Measurements from ENCODE around the gene B4GALT5. TPM values are rescaled to one million over a fixed set of nuclear protein-coding genes. Genes with fewer than 3 reads are reported as not detected.
"Not testable (repeated sequence)": the region's sequence is repeated elsewhere in the genome, so short reads cannot be mapped to it uniquely, and the experiment has no call there.

The B4GALT5 gene
- total RNA-seq, 1 donor from 2014 or later: 34.4 TPM

DNA sequence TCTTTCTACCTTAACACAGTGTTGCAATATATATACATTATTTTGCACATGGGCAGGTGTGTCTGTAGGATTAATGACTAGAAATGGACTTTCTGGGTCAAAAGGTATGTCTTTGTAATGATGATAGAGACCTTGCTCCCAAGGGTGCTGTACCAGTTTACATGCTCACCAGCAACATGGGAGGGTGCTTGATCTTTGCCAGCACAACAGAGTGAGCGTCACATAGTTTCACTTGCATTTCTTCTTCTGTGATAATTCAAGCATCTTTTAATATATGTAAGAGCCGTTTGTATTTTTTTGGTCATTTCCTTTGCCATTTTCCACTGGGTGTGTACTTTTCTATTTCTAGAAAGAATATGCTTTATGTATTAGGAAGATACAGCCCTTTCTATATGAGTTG is 23.6 kb upstream of the B4GALT5 start:
- intact Hi-C loops (cut with micrococcal nuclease): no loop called here

DNA sequence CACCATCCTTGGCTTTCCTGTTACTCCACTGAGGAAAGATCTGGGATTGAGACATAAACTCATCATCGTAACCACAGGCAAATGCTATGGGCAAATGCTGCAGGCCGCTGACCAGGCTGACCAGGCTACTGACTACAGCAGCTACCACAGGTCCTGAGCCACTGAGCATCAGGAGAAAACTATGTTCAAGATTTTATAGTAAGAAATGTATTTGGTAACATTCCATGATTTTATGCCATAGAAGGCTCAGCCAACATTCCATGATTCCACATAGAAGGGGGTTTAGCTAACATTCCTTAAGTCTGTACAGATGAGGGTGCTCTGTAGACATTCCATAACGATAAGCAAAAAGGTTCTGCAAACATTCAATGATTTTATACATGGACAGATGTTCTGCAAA is 16.1 kb upstream of the B4GALT5 start:
- intact Hi-C loops (cut with micrococcal nuclease): no loop called here

DNA sequence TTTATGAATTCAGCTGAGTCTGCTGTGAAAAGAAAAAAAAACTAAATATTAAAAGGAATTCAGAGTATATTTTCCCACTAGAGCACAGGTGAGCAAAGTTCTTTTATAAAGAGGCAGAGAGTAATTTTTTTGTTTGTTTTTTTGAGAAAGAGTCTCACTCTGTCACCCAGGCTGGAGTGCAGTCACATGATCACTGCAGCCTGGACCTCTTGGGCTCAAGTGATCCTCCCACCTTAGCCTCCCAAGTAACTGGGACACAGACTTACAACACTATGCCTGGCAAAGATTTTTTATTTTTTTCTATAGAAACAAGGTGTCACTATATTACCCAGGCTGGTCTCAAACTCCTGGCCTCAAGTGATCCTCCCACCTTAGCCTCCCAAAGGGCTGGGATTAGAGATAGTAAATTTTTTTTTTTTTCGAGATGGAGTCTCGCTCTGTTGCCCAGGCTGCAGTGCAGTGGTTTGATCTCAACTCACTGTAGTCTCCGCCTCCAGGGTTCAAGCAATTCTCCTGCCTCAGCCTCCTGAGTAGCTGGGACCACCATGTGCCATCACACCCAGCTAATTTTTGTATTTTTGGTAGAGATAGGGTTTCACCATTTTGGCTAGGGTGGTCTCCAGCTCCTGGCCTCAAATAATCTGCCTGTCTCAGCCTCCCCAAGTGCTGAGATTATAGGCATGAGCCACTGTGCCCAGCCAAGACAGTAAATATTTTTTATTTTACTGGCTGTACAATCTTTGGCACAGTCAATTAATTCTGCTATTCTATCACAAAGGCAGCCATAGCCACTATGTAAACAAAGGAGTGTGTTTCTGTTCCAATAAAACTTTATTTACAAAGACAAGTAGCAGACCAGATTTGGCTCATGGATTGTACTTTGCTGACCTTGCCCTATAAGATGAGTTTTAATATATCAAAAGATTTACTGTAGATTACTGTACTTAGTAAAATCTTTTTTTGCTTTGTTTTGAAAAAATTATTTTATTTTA is 14.5 kb upstream of the B4GALT5 start:
- intact Hi-C loops (cut with micrococcal nuclease): no loop called here

DNA sequence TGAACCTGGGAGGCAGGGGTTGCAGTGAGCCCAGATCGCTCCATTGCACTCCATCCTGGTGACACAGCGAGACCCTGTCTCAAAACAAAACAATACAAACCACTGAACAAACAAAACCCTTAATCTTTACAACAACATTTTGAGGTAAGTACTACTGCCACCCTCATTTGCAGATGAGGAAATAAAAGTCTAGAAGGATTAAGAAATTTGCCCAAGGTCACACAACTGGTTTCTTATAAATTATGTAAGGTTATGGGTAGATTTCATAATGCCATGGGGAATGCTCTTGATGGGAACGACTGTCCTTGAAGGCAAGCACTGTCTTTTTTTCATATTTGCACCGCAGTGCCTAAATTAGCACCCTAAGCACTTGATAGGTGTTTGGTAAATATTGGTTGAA is 13.8 kb upstream of the B4GALT5 start:
- intact Hi-C loops (cut with micrococcal nuclease): no loop called here

GRCh38 chr20:49725694-49726093 is 12.0 kb upstream of the B4GALT5 start:
- intact Hi-C loops (cut with micrococcal nuclease): no loop called here

DNA sequence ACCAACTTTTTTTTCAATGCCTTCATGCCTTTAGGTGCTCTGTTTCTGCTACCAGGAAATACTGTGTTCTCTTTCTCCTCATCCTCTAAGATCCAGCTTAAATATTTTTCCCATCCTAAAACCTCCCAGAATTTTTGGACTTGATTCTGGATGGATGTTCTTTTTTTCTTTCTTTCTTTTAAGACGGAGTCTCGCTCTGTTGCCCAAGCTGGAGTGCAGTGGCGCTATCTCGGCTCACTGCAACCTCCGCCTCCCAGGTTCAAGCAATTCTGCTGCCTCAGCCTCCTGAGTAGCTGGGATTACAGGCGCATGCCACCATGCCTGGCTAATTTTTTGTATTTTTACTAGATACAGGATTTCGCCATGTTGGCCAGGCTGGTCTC is 11.5 kb upstream of the B4GALT5 start:
- intact Hi-C loops (cut with micrococcal nuclease): not testable (repeated sequence)

DNA sequence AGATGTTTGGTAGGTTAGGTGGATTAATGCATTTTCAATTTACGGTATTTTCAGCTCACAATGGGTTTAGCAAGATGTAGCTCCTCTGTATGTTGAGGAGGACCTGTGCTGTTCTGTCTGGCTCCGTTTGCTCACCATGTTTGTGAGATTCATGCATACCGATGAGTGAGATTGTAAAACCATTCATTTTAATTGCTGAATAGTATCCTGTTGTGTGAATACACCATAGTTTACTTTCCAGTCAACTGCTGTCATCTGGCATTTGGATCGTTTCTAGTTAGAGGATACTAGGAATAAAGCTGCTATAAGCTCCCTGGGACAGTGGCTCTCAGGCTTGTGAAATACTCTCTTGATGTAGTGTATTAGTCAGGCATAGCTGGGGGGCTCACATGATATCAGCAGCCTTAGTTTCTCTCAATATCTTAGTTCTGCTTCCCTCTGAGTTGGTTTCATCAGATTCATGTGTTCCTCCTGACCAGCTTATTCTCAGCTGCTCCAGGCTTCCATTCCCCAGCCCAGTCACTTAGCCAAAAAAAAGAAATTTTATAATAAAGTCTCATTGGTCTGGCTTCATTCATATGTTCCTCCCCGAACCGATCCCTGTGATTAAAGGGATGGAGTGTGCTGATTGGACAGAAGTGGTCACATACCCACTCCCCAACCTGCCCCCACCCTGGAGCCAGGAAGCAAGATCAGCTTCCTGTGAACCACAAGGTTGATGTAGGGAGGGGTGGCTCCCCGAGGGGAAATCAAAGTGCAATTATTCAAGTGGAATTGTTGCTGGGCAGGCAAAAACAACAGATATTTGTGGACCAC is 10.9 kb upstream of the B4GALT5 start:
- intact Hi-C loops (cut with micrococcal nuclease): no loop called here

DNA sequence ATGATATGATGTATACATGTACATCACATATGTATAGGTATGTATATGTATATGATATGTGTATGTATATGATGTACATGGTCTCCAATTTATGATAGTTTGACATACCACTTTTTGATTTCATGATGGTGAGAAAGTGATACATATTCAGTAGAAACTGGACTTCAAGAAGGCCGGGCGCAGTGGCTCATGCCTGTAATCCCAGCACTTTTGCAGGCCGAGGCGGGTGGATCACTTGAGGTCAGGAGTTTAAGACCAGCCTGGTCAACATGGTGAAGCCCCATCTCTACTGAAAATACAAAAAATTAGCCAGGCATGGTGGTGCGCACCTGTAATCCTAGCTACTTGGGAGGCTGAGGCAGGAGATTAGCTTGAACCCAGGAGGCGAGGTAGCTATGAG is 10.1 kb upstream of the B4GALT5 start:
- intact Hi-C loops (cut with micrococcal nuclease): not testable (repeated sequence)

DNA sequence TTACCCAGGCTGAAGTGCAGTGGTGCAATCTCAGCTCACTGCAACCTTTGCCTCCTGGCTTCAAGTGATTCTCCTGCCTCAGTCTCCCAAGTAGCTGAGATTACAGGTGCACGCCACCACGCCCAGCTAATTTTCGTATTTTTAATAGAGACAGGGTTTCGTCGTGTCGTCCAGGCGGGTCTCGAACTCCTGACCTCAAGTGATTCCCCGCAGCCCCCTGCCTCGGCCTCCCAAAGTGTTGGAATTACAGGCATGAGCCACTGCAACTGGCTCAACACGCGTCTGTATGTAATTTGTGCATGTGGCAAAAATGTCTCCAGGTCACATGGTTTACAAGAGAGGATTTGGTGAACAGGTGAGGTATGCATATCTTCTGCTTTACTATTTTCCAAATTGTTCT is 7.6 kb upstream of the B4GALT5 start:
- intact Hi-C loops (cut with micrococcal nuclease): not testable (repeated sequence)

- intact Hi-C loops (cut with micrococcal nuclease): loop anchor here (2.0 kb wide), 1 partner anchor 219 kb away; no protein-coding TSS in a partner anchor
Measured at GRCh38 chr20:49715466-49715865, 1.8 kb upstream of the B4GALT5 start.

DNA sequence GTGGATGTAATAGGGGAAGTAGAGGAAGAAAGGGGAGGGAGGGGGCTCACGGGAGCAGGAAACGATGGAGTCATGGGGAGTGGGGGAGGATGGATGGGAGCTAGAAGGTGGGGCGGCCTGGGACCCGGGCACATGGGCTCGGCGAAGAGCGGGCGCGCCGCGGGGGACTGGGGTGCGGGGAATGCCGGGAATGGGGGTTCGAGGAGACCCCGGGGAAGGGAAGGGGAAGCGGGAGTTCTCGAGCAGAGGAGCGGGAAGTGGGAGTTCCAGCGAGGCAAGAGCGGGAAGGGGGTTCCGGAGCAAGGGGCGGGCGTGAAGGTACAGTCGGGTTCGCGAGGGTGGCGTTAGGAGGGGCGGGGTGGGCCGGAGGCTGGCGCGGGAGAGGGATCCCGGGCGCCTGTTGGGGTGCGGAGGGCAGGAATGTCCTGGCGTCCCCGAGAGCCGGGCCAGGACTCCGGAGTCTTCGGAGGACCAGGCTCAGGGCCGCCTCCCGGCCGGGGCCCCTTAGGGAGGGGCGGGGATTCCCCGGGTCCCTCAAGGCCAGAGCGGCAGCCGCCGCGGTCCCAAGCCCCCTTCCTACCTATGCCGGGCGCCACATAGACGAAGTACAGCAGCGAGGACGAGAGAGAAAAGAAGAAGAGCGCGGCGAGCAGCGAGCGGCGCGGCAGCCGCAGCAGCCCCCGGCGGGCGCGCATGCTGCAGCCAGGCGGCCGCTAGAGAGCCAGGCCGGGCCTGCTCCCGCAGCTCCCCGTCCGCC is 504 bp downstream of the B4GALT5 start:
- intact Hi-C loops (cut with micrococcal nuclease): loop anchor here (1.0 to 5.0 kb wide), 6 partner anchors 36 to 134 kb away; partner anchors contain the start of gene SLC9A8

GRCh38 chr20:49712646-49712995 is 1.1 kb downstream of the B4GALT5 start:
- intact Hi-C loops (cut with micrococcal nuclease): loop anchor here (2.0 to 5.0 kb wide), 5 partner anchors 36 to 134 kb away; partner anchors contain the start of gene SLC9A8

GRCh38 chr20:49712118-49712517 is 1.6 kb downstream of the B4GALT5 start:
- intact Hi-C loops (cut with micrococcal nuclease): loop anchor here (2.0 to 5.0 kb wide), 5 partner anchors 35 to 135 kb away; partner anchors contain the start of gene SLC9A8

DNA sequence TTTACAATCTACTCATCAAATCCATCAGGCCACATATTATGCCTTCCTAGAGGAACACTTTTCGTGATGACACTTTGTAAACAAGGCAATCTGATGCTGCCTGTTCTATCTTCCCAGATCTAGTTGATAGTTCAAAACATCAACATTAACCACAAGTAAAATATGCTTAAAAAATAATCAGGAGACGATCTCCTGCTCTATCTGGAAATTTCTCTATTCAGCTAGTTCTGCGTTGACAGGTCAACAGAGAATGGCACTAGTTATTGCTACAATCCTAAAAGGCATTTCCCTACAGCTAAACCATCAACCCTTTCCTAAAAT is 2.1 kb downstream of the B4GALT5 start:
- intact Hi-C loops (cut with micrococcal nuclease): loop anchor here (5.0 kb wide), 2 partner anchors 56 to 99 kb away; no protein-coding TSS in a partner anchor

DNA sequence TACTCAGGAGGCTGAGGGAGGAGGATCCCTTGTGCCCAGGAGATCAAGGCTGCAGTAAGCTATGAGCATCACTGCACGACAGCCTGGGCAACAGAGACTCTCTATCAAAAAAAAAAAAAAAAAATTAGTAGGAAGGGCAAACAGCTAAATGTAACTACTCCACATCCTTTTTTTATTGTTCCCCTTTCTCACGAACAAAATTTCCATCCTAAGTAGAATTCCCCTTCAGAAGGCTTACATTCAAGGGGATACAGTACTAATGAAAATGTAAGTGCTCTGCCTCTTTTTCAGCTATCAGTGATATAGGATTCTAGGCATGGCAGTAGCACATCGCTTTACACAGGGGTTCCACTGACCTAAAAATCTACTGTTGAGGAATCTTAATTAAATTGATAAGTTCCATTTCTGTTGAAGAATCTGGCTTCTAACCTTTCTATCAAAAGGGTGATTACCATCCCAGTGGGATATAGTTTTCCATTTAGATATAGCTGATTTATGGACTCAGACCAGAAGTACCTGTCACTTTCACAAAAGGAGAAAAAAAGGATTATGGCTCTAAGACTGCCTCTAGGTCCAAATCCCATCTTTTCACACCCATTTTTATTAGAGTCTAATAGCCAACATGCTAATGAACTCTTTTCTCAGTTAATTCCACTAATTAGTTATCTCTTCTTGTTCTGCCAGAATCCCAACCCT is 2.6 kb downstream of the B4GALT5 start:
- intact Hi-C loops (cut with micrococcal nuclease): loop anchor here (5.0 kb wide), 2 partner anchors 56 to 99 kb away; no protein-coding TSS in a partner anchor

- intact Hi-C loops (cut with micrococcal nuclease): no loop called here
Measured at GRCh38 chr20:49707118-49707517, 6.6 kb downstream of the B4GALT5 start.

DNA sequence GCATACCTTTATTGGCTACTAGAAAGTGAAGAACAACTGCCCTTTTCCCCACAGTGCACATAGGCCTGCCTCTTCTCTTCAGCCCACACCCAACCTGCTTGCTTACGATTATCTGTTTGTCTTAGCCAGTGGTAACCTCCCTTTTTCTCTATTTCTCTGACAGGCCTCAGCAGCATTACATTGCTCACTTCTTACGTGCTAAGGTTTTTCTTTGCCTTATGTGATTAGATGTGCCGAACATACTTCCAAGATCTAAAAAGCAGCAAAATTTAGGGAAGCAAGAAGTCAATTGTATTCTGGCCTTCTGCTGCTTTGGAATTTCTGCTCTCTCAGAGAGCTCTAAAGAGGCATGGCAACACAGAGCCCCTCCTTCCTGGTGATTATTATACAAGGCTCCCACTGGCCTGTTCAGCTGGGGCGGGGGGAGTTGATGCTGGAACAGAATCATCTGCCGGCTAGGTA is 7.0 kb downstream of the B4GALT5 start:
- intact Hi-C loops (cut with micrococcal nuclease): no loop called here

GRCh38 chr20:49705893-49706292 is 7.8 kb downstream of the B4GALT5 start:
- intact Hi-C loops (cut with micrococcal nuclease): not testable (repeated sequence)

- intact Hi-C loops (cut with micrococcal nuclease): no loop called here
Measured at GRCh38 chr20:49705358-49705757, 8.3 kb downstream of the B4GALT5 start.

DNA sequence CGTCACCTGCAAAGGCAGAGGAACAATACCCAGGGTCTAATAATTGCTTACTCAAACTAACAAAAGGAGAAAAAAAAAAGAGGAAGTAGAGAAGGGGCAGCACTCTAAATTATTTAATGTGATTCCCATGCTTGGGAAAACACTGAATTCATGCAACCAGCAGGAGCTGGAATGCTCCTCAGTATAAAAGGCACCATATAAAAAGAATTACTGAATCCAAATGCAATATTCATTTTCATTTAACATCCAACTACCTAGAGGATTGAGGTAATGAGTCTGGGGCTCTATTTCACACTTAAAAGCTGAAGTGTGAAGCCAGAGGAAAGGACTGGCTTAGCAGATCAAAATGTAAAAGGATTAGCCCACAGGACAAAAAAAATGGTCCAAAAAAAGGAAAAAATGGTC is 8.7 kb downstream of the B4GALT5 start:
- intact Hi-C loops (cut with micrococcal nuclease): no loop called here
